ENCODE results near the gene CYP2R1.

Gene CYP2R1, protein sequence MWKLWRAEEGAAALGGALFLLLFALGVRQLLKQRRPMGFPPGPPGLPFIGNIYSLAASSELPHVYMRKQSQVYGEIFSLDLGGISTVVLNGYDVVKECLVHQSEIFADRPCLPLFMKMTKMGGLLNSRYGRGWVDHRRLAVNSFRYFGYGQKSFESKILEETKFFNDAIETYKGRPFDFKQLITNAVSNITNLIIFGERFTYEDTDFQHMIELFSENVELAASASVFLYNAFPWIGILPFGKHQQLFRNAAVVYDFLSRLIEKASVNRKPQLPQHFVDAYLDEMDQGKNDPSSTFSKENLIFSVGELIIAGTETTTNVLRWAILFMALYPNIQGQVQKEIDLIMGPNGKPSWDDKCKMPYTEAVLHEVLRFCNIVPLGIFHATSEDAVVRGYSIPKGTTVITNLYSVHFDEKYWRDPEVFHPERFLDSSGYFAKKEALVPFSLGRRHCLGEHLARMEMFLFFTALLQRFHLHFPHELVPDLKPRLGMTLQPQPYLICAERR

DNA sequence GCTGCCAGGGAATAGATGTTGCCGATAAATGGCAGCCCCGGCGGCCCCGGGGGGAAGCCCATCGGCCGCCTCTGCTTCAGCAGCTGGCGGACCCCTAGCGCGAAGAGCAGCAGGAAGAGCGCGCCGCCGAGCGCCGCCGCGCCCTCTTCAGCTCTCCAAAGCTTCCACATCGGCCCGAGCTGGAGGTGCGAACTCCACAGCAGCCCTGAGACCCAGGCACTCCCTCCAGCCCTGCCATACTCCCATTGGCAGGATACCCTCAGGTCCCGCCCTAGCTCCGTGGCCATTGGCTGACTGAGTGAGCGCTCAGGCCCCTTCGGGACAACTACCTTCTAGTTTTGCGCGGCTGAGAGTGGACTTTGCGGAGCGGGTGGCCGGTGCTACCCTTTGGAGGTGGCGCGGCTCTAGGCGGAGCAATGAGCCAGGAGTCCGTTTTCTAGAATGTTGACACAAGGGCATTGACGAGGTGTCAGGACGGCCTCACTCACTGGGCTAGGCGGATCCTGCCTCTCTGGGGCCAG lies at the start of gene CYP2R1:
Gene CYP2R1 (minus strand): TSS at position 196 of the 521 bp plus-strand sequence. CDS start 26 bp downstream, at position 170.
- DNase-seq = peak; percentile 95

DNA sequence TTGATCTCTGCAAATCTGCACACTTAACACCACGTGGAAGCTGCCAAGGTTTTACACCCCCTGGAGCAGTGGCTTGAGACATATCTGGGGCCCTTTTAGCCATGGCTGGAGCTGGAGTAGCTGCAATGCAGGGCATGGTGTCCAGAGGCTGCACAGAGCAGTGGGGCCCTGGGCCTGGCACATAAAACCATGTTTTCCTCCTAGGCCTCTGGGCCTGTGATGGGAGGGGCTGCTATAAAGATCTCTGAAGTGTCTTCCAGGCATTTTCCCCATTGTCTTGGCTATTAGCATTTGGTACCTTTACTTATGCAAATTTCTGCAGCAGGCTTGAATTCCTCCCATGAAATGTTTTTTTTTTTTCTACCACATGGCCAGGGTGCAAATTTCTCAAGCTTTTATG lies 46.9 kb upstream of the CYP2R1 start:
- no peak for DNase-seq

DNA sequence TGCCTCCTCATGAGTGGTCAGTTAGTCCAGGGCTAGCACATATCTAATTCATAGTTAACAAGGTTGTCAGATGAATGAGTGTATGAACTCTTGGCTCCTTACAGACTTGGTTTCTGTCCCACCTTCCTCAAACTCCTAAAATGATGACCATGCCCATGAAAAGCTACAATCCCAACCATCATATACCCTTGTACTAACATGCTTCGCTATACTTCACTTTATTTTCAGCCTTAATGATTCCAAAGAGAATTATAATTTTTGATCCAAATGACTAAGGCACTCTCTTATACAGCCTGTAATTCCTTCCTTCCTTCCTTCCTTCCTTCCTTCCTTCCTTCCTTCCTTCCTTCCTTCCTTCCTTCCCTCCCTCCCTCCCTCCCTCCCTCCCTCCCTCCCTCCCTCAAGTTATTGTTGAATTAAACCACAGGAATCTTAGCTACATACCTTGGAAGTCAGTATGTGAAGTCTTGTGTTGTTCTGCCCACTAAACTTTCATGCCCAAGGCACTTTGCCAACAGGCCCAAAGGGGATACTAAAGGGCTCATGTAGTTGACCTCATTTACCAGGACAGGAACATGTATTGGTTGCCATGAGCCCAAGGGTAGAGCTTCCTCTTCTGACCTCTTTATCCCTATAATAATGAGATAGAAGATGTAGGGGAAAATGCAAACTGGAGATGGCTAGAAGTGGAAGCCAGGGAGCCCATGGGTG lies 42.8 kb upstream of the CYP2R1 start:
- no peak for DNase-seq

DNA sequence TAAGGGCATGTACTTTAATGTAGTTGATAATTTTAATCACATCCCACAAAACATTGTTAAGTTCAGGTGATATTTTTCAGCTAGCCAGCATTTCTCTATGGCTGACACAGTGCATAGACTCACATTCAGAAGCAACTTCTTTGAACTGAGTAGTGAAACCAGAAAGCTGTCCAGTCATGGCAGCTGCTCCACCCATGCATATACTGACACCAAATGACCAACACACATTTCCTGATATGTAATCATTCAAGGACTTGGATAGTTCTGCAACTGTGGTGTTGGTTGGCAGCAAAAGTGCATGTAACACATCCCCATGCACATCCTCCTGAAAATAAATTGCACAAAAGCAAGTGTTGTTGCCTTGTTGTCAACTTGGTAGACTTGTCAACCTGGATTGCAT lies 40.4 kb upstream of the CYP2R1 start:
- DNase-seq = no peak

DNA sequence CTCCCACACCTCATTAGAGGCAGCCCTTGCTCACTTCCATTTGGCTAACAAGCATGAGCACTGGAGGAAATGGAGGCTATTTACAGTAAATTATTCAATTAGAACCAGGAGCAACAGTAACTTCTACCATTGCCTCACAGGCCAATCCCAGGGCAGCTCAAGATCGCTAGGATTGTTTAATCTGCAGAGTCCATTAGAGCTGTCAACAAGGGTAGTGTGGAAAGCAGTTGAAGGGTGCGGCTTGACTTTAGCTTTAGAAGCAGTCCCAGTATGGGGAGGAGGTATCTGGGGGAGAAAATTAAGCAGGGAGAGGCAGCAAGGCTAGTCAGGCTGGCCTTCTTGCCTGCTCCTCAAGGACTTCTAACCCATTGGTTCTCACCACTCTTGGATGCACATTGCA lies 38.3 kb upstream of the CYP2R1 start:
- DNase-seq = no peak

DNA sequence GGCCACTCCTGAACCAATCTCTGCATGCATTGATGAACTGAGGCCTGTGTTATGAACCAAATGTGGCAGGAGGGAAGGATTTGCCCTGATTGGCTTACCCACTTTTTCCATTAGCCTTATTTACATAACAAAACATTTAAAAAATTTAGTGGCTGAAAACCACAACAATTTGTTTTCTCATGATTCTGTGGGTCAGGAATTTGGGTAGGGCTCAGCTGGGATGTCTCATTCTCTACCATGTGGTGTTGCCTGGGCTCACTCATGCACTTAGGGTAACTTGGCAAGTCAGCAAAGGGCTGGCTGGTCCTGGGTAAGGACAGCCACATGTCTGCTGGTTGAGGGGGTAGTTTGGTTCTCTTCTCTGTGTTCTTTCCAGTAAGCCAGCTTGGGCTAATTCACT lies 35.1 kb upstream of the CYP2R1 start:
- no peak for DNase-seq

DNA sequence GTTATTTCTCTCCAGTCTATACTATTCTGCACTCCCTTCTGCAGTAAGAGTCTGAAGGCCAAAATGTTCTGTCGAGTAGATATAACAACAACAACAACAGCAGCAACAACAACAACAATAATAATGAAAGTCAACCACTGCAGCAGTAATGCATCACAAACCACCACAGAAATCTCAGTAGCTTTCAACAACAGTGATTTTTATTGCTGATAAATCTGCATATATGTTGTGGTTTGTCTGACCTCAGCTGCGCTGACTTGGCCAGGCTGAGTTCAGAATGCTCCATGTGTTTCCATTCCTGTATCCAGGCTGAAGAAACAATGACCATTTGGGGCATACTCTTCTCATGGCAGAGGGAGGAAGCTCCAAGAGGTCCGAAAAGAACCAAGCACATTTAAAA lies 32.3 kb upstream of the CYP2R1 start:
- DNase-seq = no peak

DNA sequence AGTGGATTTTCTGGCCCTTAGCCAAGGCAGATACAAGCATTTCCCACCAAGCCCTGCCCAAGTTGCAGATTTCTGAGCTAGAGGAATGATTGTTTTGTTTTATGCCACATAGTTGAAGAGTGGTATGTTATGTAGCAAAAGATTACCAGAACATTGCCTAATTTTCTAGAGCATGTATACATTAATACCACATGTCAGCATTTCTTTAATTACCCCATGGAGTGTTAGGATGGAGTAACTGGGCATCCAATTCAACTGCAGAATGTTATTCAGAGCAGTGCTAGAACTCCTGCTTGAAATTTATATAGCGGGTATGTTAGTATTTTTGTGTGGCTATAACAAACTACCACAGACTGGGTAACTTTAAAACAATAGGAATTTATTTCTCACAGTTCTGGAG lies 24.4 kb upstream of the CYP2R1 start:
- no peak for DNase-seq

DNA sequence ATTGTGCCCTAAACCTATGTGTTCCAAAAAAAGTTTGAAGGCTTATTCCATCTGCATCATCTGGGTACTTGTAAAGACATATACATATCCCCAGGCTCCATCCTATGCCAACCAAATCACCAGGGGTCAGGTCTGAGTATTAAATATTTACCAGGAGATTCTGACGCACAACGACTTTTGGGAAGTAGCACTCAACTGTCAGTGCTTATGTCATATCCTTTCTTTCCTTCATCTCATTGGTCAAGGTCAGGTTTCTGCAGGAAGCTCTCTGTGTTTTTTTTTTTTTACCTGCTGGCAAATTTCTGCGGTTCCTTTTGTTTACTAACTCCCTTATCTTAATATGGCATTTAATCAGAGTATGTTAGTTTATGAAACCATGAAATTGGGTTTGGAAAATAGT lies 22.5 kb upstream of the CYP2R1 start:
- DNase-seq = no peak

DNA sequence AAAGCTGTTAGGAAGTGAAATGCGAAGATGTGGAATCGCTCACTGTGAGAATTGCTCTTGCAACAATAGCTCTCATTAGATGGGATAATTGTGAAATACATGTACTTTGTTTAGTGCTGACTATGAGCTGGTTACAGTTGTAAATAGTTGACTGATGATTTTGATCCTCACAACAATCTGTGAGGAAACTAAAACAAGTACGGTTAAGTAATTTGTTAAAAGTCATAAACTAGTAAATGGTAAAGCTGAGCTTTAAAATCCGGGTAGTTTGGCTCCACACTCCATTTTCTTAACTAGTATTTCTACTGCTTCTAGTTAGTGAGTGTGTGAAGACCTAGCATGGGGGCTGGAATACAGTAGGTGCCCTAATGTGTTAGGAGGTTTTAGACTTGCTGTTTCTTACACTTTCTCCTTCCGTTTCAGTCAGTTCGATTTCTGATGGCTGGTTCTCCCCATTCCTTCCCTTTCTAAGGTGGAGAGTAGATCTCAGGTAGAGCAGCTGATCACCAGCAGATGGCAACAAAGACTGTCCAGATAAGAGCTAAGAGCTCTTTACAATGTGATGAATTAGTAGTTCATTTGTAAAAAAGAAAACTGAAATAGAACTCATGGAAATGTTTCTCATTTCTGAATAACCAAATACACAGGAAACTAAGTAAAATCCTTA lies 16.3 kb upstream of the CYP2R1 start:
- DNase-seq = peak; percentile 13

DNA sequence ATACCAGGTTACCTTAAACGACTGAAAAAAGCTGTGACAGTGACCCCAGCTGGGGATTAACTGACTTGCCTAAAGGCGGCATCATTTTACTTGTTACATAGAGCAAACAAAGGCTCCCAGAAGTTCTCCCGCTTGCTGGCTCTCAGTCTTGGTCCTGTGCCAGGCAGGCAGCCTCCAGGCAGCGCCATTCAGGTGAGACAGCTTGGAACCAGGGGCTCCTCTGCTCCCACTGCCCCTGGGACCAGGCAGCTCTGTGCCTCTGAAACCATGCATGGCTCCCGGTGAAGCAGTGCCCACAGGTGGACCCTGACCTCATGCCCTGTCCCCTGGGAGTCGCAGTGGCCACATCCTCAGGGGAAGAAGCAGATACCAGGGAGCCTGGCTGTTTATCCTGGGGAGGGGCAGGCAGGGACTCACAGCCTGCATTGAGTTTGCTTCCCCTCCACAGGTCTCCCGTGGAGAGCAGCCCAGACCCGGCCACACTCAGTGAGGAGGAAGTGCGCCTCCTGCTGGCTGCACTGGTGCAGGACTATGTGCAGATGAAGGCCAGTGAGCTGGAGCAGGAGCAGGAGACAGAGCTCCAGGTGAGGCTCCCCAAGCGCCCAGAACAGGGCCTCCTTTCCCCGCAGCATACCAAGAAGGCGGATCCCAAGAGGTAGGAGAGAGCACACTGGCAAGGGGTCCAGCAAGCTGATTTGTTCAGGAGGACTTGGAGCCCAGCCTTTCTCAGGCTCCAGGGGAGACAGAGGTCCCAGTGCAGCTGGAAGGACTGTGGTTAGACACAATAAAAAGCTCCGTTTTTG lies 15.6 kb upstream of the CYP2R1 start:
- DNase-seq = peak; percentile 78

DNA sequence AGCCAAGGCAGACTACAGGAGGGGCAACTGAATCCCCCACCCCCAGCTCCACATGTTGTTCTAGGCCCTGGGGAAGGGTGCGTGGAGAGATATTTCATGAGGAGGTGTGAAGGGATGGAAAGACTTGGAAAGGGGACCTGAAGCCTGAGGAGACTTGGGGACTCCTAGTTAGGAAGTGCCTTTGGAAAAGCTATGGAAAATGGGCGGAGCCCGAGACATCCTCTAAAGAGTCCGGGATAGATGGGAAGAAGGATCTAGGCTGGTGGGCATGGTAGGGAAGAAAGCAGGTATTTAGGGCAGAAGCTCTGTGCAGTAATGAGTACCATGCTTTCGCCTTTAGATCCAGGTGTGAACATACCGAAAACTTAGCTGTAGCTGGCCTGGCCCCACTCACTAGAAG lies 15.0 kb upstream of the CYP2R1 start:
- no peak for DNase-seq

DNA sequence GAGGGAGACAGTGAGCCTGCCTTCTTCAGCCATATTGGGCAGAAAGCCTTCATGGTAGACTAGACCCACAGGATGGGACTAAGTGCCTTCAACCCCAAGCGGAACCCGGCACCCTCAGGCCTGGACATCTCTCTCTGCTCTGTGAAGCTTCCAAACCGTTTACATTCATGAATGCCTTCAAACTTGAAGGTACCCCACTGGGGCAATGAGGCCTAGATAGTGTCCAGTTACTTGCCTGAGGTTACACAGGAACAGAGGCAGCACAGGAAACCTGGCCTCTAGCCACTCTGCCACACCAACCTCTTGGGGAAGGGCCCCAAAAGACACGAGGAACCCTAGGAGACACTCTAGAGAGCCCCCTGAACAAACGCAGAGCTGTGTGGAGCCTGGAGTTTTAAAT lies 14.5 kb upstream of the CYP2R1 start:
- DNase-seq = no peak

DNA sequence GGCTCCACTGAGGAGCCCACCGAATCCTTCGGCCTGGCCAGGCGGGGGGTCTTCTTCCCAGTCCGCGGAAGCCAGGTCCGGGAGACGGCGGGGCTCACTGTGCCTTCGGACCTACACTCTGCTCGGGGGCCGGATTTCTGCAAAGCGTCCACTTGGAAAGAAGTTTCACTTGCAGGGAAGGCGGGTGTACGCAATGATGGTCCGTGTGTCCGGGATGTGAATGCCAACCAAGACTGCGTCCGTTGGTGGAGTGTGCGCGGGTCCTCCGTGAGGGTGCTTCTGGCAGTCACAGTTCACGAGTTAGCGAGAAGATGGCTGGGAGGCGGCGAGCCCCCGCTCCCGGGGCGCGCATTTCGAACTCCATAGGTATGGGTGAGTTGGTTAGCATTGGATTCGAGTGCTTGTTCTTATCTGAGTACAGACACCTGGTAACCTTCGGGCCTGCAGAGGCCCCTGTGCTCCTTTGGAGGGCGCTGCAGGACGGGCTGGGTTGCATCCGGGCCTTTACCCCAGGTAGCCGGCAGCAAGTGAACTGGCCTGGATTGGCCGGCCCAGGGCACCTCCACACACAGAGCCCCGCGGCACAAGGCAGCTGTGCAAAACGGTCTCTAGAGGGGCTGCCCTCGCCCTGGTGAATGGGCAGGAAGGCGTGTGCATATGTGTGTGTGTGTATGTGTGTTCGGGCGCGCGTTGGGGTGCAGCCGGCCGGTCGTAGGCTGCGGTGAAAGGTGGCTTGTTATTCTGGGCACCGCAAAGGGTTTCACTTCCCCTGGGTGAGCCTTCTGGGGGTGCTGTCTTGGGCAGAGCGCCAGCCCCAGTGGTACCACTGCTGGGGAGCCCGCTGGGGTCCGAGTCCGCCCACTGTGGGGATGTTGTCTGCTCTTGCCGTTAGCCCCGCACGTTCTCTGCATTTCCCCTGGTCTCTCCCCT lies 13.3 kb upstream of the CYP2R1 start:
- DNase-seq = peak; percentile 82

DNA sequence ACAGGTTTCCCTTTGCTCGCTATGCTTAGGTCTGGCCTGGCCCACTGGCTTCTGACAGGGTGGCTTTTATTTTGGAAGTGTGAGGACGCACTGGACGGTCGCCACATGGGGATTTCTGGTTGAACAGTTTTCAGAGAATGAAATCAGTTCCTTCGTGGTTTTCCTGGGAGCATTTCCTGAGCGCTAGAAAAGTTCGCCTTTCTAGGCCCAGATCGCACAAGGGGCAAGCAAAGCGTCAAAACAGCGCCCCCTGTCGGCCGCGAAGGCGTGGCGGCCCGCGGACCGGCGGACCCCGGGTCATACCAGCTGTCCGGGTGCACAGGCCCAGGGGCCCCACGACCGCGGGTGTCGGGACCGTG lies 12.7 kb upstream of the CYP2R1 start:
- DNase-seq = peak; percentile 70

DNA sequence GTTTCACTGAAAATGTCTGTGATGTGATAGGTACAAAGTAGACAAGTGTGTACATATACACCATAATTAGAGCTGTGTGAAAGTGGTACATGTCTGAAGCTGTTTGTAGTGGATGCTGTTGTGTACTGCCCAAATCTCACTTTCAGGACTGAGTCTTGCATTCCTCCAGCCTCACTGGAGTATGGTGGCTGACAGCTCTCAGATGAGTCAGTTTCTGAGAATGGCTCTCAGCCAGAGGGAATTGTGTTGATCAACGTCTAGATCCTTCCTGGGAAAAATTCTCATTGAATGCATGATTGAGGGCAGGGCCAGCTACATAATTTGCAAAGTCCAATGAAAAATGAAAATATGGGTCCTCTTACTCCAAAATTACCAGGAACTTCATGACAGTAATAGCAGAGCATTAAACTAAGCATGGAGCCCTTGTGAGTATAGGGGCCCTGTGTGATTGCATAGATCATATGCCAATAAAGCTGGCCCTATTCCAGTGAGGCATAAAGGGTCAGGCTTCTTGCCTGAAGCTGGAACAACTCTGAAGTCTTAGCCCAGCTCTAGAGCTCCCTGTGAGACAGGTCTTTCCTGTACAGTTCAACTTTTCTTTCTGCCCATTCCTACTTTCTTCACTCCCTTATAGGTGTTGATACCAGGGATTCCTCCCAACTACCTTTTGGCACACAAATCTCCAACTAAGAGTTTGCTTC lies 10.8 kb upstream of the CYP2R1 start:
- DNase-seq = no peak

DNA sequence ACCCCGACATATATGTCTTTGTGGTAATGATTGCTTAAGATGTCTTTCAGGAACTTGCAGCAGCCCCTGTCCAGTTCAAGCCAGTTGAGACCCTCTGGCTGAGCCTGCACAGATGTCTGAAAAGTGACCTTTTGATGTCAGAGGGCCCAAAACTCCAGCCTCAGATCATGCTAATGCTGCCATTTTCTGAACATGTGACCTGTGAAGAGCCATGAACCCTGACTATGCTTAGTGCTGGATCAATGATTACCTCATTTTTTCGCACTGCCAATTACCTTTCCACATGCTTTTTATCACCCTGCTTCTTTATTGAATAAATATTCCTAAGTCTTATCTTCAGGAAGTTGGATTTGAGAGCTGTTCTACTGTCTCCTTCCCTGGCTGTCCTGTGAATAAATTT lies 6.9 kb upstream of the CYP2R1 start:
- DNase-seq = no peak

DNA sequence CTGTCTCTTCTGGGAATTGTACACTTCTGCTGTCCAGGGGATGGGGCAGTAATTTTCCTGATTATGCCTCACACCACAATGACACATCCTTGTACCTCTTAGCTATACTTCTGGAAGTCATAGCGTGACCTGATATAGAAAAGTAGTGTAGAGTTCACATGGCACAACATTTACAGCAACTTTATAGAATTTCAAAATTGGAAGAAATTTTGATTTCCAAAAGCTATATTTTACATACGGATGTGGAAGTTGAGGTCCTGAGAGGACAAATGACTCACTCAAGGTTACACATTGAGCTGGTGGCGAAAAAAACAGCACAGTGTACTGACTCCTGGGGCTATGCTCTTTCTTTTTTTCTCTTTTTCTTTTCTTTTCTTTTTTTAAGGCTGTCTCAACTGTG lies 6.3 kb upstream of the CYP2R1 start:
- DNase-seq = no peak

DNA sequence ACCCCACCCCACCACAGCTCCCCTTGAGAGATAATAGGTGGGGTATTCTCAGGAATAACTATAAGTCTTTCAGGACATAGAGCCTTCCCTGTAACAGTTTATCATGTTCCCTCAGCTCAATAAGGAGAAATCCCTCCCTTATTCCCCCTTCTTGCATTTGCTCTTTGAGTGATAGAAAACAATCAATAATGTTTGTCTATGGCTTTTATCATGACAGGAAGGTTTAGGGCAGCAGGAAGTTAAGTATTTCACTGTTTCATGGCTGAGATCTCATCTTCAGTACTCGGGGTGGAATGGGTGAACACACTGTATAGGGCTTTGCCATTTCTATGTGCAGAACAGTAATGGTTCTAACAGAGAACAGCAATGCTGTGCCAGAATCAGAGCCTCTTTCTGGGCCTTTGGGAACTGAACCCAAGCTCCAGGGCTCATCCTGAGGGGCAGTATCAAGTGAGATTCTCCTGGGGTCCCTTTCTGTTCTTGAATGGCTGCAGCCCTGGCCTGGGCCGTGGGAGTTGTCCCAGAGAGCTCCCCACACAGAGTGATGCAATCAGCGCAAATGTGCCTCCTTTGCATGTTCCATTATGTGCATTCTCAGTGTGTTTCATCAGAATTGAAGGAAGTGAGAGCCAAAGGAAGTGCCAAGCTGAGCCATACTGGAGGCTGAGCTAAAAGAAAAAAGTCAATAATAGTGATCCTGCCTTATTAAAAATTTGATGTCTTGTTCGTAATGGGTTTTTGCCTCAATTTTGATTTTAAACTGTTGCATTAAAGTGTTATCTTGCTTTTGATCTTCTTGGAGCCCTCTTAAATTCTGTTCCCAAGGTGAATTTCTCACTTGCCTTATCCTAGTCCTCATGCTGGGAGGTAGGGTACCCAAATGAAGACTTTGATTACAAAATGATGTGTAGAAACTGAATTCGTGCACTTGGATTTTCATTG lies 2.9 kb upstream of the CYP2R1 start:
- peak; percentile 38 for DNase-seq

DNA sequence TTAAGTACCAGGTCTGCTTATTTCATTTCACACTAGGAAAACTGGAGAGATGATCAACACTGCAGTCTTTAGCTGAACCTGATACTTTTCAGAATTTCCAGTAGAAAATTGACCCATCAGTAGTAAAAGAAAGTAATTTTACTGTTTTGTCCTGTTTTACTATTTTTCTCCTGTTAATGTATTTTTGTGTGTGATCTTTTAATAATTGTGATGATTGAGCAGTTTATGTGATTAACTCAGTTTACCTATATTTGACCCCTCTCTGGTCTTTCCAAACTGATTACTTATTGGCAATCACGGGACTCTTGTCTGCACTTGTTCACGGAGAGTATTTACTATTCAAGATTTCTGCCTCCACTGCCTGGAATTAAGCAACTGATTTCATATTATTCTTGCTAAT lies 546 bp upstream of the CYP2R1 start:
- no peak for DNase-seq
